Measurements from ENCODE around the gene PA2G4.
A peak's percentile ranks its signal among the peaks of the same experiment; 100 is the strongest.

The PA2G4 gene

DNA sequence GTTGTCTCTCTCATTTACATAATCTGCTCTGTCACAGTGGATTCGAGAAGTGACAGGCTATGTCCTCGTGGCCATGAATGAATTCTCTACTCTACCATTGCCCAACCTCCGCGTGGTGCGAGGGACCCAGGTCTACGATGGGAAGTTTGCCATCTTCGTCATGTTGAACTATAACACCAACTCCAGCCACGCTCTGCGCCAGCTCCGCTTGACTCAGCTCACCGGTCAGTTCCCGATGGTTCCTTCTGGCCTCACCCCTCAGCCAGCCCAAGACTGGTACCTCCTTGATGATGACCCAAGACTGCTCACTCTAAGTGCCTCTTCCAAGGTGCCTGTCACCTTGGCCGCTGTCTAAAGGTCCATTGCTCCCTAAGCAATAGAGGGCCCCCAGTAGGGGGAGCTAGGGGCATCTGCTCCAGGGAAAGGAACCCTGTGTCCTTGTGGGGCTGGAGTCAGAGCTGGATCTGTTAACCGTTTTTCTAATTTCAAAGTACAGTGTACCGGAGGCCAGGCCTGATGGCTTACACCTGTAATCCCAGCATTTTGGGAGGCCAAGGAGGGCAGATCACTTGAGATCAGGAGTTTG, 19.3 kb upstream of the PA2G4 start:
- H3K36me3 Mint-ChIP-seq = no peaks in the 10 kb centered on the region
- no peaks in the 10 kb centered on the region for H3K9me3 Mint-ChIP-seq
- no peaks in the 10 kb centered on the region for H3K27me3 Mint-ChIP-seq
- no peak overlapping the region for H3K27ac Mint-ChIP-seq
- peaks cover 6% of the 10 kb centered on the region for H3K4me1 Mint-ChIP-seq
- H3K4me3 Mint-ChIP-seq = no peak overlapping the region

GRCh38 chr12:56086096-56086495, 18.3 kb upstream of the PA2G4 start:
- no peaks in the 10 kb centered on the region for H3K36me3 Mint-ChIP-seq
- no peak overlapping the region for H3K4me3 Mint-ChIP-seq
- H3K4me1 Mint-ChIP-seq = peaks cover under 1% of the 10 kb centered on the region
- H3K27ac Mint-ChIP-seq = peak overlapping the region; percentile 7
- H3K27me3 Mint-ChIP-seq = no peaks in the 10 kb centered on the region
- H3K9me3 Mint-ChIP-seq = no peaks in the 10 kb centered on the region

- Mint-ChIP-seq H3K27me3 (no peaks in the 10 kb centered on the region), H3K4me3 (no peak overlapping the region), H3K4me1 (no peaks in the 10 kb centered on the region), H3K27ac (peak overlapping the region; percentile 7), H3K9me3 (no peaks in the 10 kb centered on the region), H3K36me3 (no peaks in the 10 kb centered on the region)
These were observed 17.8 kb upstream of the PA2G4 start for GRCh38 chr12:56086608-56087007.

DNA sequence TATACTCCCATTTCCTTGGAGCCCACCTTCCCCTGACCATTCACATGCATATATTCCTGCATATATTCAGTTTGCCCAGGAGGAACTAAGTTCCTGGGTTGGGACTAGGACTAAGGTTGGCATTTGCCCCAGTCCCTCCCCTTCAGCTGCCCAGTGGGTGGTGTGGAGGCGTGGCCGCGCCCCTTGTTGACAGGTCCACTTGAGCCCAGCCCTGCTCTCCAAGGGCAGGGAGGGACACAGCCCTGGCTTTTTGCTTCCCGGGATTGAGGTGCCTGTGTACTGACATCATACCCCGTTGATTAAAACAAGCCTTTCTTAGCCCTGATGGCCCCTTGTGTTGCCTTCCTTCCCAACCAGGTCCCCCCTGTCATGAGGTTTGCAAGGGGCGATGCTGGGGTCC, 17.1 kb upstream of the PA2G4 start:
- Mint-ChIP-seq H3K9me3 (no peaks in the 10 kb centered on the region), H3K4me1 (no peaks in the 10 kb centered on the region), H3K27ac (no peak overlapping the region), H3K36me3 (no peaks in the 10 kb centered on the region), H3K4me3 (no peak overlapping the region), H3K27me3 (no peaks in the 10 kb centered on the region)

GRCh38 chr12:56097738-56098137, 6.6 kb upstream of the PA2G4 start:
- peaks cover 26% of the 10 kb centered on the region for H3K4me1 Mint-ChIP-seq
- no peak overlapping the region for H3K4me3 Mint-ChIP-seq
- no peaks in the 10 kb centered on the region for H3K27me3 Mint-ChIP-seq
- H3K36me3 Mint-ChIP-seq = peaks cover 1% of the 10 kb centered on the region
- H3K27ac Mint-ChIP-seq = no peak overlapping the region
- no peaks in the 10 kb centered on the region for H3K9me3 Mint-ChIP-seq

- no peak overlapping the region for H3K27ac Mint-ChIP-seq
- no peaks in the 10 kb centered on the region for H3K27me3 Mint-ChIP-seq
- H3K4me3 Mint-ChIP-seq = no peak overlapping the region
- H3K4me1 Mint-ChIP-seq = peaks cover 35% of the 10 kb centered on the region
- H3K36me3 Mint-ChIP-seq = peaks cover 1% of the 10 kb centered on the region
- H3K9me3 Mint-ChIP-seq = no peaks in the 10 kb centered on the region
These were observed 5.8 kb upstream of the PA2G4 start for GRCh38 chr12:56098592-56098991.

DNA sequence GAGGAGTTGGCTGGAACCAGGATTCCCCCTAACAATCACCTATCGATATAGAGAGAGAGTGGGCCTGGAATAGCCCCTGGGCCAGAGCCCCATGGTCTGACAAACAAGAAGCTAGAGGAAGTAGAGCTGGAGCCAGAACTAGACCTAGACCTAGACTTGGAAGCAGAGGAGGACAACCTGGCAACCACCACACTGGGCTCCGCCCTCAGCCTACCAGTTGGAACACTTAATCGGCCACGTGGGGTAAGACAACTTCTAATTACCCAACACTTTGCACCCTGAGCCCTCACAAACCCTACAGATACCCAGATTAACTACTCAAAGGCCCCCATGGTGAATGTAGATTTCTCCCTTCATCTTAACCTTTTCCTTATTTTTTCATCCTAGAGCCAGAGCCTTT, 4.6 kb upstream of the PA2G4 start:
- H3K9me3 Mint-ChIP-seq = no peaks in the 10 kb centered on the region
- no peak overlapping the region for H3K4me3 Mint-ChIP-seq
- no peak overlapping the region for H3K27ac Mint-ChIP-seq
- no peaks in the 10 kb centered on the region for H3K27me3 Mint-ChIP-seq
- peaks cover 39% of the 10 kb centered on the region for H3K4me1 Mint-ChIP-seq
- H3K36me3 Mint-ChIP-seq = peaks cover 5% of the 10 kb centered on the region

DNA sequence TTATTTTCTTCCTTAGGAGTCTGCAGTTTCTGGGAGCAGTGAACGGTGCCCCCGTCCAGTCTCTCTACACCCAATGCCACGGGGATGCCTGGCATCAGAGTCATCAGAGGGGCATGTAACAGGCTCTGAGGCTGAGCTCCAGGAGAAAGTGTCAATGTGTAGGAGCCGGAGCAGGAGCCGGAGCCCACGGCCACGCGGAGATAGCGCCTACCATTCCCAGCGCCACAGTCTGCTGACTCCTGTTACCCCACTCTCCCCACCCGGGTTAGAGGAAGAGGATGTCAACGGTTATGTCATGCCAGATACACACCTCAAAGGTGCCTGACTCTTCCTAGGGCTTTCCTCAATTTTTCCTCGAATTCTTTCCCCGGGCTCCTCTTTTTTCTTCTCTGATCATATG, 3.3 kb upstream of the PA2G4 start:
- H3K4me1 Mint-ChIP-seq = peaks cover 45% of the 10 kb centered on the region

GRCh38 chr12:56102683-56103065, 1.7 kb upstream of the PA2G4 start:
- Mint-ChIP-seq H3K4me1 (peaks cover 58% of the 10 kb centered on the region), H3K9me3 (no peaks in the 10 kb centered on the region), H3K27ac (peak overlapping the region; percentile 73), H3K4me3 (peak overlapping the region; percentile 100), H3K27me3 (no peaks in the 10 kb centered on the region), H3K36me3 (peaks cover 20% of the 10 kb centered on the region)

More for the DNA sequence above, 3.3 kb upstream of the PA2G4 start:
- H3K27ac Mint-ChIP-seq = peak overlapping the region; percentile 93
- no peaks in the 10 kb centered on the region for H3K9me3 Mint-ChIP-seq
- H3K4me3 Mint-ChIP-seq = no peak overlapping the region
- no peaks in the 10 kb centered on the region for H3K27me3 Mint-ChIP-seq
- peaks cover 11% of the 10 kb centered on the region for H3K36me3 Mint-ChIP-seq

DNA sequence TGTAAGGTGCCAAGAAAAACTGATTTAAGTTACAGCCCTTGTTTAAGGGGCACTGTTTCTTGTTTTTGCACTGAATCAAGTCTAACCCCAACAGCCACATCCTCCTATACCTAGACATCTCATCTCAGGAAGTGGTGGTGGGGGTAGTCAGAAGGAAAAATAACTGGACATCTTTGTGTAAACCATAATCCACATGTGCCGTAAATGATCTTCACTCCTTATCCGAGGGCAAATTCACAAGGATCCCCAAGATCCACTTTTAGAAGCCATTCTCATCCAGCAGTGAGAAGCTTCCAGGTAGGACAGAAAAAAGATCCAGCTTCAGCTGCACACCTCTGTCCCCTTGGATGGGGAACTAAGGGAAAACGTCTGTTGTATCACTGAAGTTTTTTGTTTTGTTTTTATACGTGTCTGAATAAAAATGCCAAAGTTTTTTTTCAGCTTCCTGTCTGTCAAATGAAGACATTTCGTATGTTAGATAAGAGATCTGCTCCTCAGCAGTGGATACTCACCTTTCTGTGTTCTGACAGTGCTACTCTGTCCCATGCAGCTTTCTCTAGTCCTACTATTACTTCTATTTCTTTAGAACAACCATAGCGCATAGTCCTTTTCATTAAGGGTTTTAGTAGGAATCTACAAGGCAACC, 1.2 kb upstream of the PA2G4 start:
- H3K27me3 Mint-ChIP-seq = no peaks in the 10 kb centered on the region
- H3K36me3 Mint-ChIP-seq = peaks cover 21% of the 10 kb centered on the region
- H3K27ac Mint-ChIP-seq = peak overlapping the region; percentile 100
- H3K4me1 Mint-ChIP-seq = peaks cover 58% of the 10 kb centered on the region
- peak overlapping the region; percentile 100 for H3K4me3 Mint-ChIP-seq
- no peaks in the 10 kb centered on the region for H3K9me3 Mint-ChIP-seq

- H3K27me3 Mint-ChIP-seq = no peaks in the 10 kb centered on the region
- H3K36me3 Mint-ChIP-seq = peaks cover 26% of the 10 kb centered on the region
- H3K4me1 Mint-ChIP-seq = peaks cover 58% of the 10 kb centered on the region
- peak overlapping the region; percentile 100 for H3K27ac Mint-ChIP-seq
- H3K4me3 Mint-ChIP-seq = peak overlapping the region; percentile 100
- H3K9me3 Mint-ChIP-seq = no peaks in the 10 kb centered on the region
These were observed 593 bp upstream of the PA2G4 start for GRCh38 chr12:56103823-56104108.

- Mint-ChIP-seq H3K27me3 (no peaks in the 10 kb centered on the region), H3K27ac (peak overlapping the region; percentile 100), H3K36me3 (peaks cover 26% of the 10 kb centered on the region), H3K4me1 (peaks cover 54% of the 10 kb centered on the region), H3K9me3 (no peaks in the 10 kb centered on the region), H3K4me3 (peak overlapping the region; percentile 100)
These were observed 653 bp downstream of the PA2G4 start for GRCh38 chr12:56104815-56105608.

DNA sequence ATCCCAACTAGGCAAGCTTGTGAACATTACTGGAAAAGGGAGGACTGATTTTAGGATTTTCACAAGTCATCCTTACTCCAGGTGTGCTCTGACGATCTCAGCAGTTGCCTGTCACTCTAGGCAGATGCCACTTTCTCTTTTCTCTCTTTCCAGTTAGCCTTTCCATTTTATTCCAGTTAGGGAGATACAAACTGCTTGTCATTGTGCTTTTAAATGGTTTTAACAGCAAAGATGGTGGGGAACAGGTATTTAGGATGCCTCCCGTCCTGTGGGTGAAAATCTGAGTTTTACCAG, 1.2 kb downstream of the PA2G4 start:
- Mint-ChIP-seq H3K4me1 (peaks cover 52% of the 10 kb centered on the region), H3K36me3 (peaks cover 26% of the 10 kb centered on the region), H3K9me3 (no peaks in the 10 kb centered on the region), H3K27me3 (no peaks in the 10 kb centered on the region), H3K4me3 (peak overlapping the region; percentile 100), H3K27ac (peak overlapping the region; percentile 100)

- Mint-ChIP-seq H3K9me3 (no peaks in the 10 kb centered on the region), H3K36me3 (peaks cover 33% of the 10 kb centered on the region), H3K27ac (peak overlapping the region; percentile 76), H3K4me3 (peak overlapping the region; percentile 100), H3K27me3 (no peaks in the 10 kb centered on the region), H3K4me1 (peaks cover 37% of the 10 kb centered on the region)
These were observed 2.9 kb downstream of the PA2G4 start for GRCh38 chr12:56107242-56107641.

DNA sequence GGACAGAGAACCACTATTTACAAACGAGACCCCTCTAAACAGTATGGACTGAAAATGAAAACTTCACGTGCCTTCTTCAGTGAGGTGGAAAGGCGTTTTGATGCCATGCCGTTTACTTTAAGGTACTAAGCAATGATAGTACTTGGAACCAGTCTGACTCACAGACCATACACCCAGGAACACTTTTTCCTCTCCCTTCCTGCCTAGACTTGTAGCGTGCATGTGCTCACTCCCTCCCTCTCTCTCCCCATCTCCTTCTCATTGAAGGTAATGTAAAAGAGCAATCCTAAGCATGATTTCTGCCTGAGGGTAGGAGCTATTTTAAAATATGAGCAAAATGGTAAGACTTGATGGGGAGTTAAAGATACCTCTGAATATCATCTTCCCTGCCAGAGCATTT, 6.2 kb downstream of the PA2G4 start:
- Mint-ChIP-seq H3K4me3 (no peak overlapping the region), H3K9me3 (no peaks in the 10 kb centered on the region), H3K36me3 (peaks cover 29% of the 10 kb centered on the region), H3K27ac (no peak overlapping the region), H3K27me3 (no peaks in the 10 kb centered on the region), H3K4me1 (peaks cover 16% of the 10 kb centered on the region)

GRCh38 chr12:56114084-56114483, 9.7 kb downstream of the PA2G4 start:
- Mint-ChIP-seq H3K36me3 (peaks cover 27% of the 10 kb centered on the region), H3K4me1 (peaks cover 8% of the 10 kb centered on the region), H3K27ac (peak overlapping the region; percentile 26), H3K9me3 (no peaks in the 10 kb centered on the region), H3K27me3 (no peaks in the 10 kb centered on the region), H3K4me3 (no peak overlapping the region)
